ENCODE measurements around the gene LFNG. TPM values are rescaled to one million over a fixed set of nuclear protein-coding genes. Genes with fewer than 3 reads are reported as not detected.

The LFNG gene
- total RNA-seq, 3 donors from 2014 or later (not counting 1 experiment from before 2014, with no cell fraction given), result 140 to 191 (median 176) TPM

GRCh38 chr7:2474813-2475677 is 44.5 kb upstream of the LFNG start:
- intact Hi-C loops (cut with micrococcal nuclease), result loop anchor here (5.0 kb wide), 3 partner anchors 47 to 207 kb away; partner anchors contain the start of genes BRAT1 and IQCE
- no peak for ATAC-seq
- H3K36me3 Mint-ChIP-seq, result no peaks in the 10 kb centered on the region
- H3K27ac Mint-ChIP-seq, result no peak overlapping the region
- H3K4me1 ChIP-seq (ENCODE audit: control insufficient read depth, insufficient read depth, low read length), result peaks cover 19% of the 10 kb centered on the region
- H3K4me3 ChIP-seq (ENCODE audit: low read length), result no peak overlapping the region
- H3K9me3 Mint-ChIP-seq, result no peaks in the 10 kb centered on the region
- peaks cover 0 to 18% of the 10 kb centered on the region in 2 donors for H3K4me1 Mint-ChIP-seq
- H3K36me3 ChIP-seq (ENCODE audit: control insufficient read depth, insufficient read depth, low read length), result no peaks in the 10 kb centered on the region
- H3K27ac ChIP-seq (ENCODE audit: low read length), result no peak overlapping the region
- no peak for DNase-seq
- H3K9me3 ChIP-seq (ENCODE audit: control insufficient read depth, insufficient read depth, low read length), result no peaks in the 10 kb centered on the region
- no peak overlapping the region for H3K4me3 Mint-ChIP-seq
- TF ChIP-seq, protein P1, sequence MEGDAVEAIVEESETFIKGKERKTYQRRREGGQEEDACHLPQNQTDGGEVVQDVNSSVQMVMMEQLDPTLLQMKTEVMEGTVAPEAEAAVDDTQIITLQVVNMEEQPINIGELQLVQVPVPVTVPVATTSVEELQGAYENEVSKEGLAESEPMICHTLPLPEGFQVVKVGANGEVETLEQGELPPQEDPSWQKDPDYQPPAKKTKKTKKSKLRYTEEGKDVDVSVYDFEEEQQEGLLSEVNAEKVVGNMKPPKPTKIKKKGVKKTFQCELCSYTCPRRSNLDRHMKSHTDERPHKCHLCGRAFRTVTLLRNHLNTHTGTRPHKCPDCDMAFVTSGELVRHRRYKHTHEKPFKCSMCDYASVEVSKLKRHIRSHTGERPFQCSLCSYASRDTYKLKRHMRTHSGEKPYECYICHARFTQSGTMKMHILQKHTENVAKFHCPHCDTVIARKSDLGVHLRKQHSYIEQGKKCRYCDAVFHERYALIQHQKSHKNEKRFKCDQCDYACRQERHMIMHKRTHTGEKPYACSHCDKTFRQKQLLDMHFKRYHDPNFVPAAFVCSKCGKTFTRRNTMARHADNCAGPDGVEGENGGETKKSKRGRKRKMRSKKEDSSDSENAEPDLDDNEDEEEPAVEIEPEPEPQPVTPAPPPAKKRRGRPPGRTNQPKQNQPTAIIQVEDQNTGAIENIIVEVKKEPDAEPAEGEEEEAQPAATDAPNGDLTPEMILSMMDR (IDR thresholded peaks at IDR 0.05), result no peak
- H3K27me3 ChIP-seq (ENCODE audit: control insufficient read depth, insufficient read depth, low read length), result no peaks in the 10 kb centered on the region
- H3K27me3 Mint-ChIP-seq (ENCODE audit: low read depth in 2 of 2), result peaks cover 0 to 9% of the 10 kb centered on the region in 2 donors
- WGBS (ENCODE audit: insufficient coverage), result 95% methylated on average over 28 of the region's 28 CpGs

GRCh38 chr7:2475678-2476015 is 43.9 kb upstream of the LFNG start:
- no peak overlapping the region for H3K4me3 ChIP-seq (ENCODE audit: low read length)
- no peak overlapping the region for H3K27ac ChIP-seq (ENCODE audit: low read length)
- ATAC-seq (no peak), DNase-seq (no peak)
- H3K9me3 ChIP-seq (ENCODE audit: control insufficient read depth, insufficient read depth, low read length), result no peaks in the 10 kb centered on the region
- H3K9me3 Mint-ChIP-seq, result no peaks in the 10 kb centered on the region
- WGBS (ENCODE audit: insufficient coverage), result 91% methylated on average over 16 of the region's 18 CpGs
- TF ChIP-seq, protein P1 (IDR thresholded peaks at IDR 0.05), result no peak
- H3K27me3 Mint-ChIP-seq (ENCODE audit: low read depth in 2 of 2), result peaks cover 0 to 5% of the 10 kb centered on the region in 2 donors
- H3K4me1 Mint-ChIP-seq, result peaks cover 0 to 18% of the 10 kb centered on the region in 2 donors
- H3K27me3 ChIP-seq (ENCODE audit: control insufficient read depth, insufficient read depth, low read length), result no peaks in the 10 kb centered on the region
- intact Hi-C loops (cut with micrococcal nuclease), result loop anchor here (5.0 kb wide), 3 partner anchors 47 to 207 kb away; partner anchors contain the start of genes BRAT1 and IQCE
- H3K36me3 Mint-ChIP-seq, result no peaks in the 10 kb centered on the region
- H3K4me1 ChIP-seq (ENCODE audit: control insufficient read depth, insufficient read depth, low read length), result peaks cover 19% of the 10 kb centered on the region
- no peak overlapping the region for H3K4me3 Mint-ChIP-seq
- no peak overlapping the region for H3K27ac Mint-ChIP-seq
- H3K36me3 ChIP-seq (ENCODE audit: control insufficient read depth, insufficient read depth, low read length), result no peaks in the 10 kb centered on the region

- Histone ChIP-seq H3K27me3 (ENCODE audit: control insufficient read depth, insufficient read depth, low read length) (no peaks in the 10 kb centered on the region), H3K4me3 (ENCODE audit: low read length) (no peak within 1 kb of the TSS), H3K27ac (ENCODE audit: low read length) (no peak within 1 kb of the TSS), H3K36me3 (ENCODE audit: control insufficient read depth, insufficient read depth, low read length) (no peaks in the 10 kb centered on the region), H3K4me1 (ENCODE audit: control insufficient read depth, insufficient read depth, low read length) (peaks cover 19% of the 10 kb centered on the region), H3K9me3 (ENCODE audit: control insufficient read depth, insufficient read depth, low read length) (no peaks in the 10 kb centered on the region)
- Mint-ChIP-seq H3K4me1 (peaks cover 0 to 18% of the 10 kb centered on the region in 2 donors), H3K9me3 (no peaks in the 10 kb centered on the region), H3K36me3 (no peaks in the 10 kb centered on the region), H3K27ac (no peak within 1 kb of the TSS), H3K27me3 (ENCODE audit: low read depth in 2 of 2) (peaks cover 0 to 3% of the 10 kb centered on the region in 2 donors), H3K4me3 (peak within 1 kb of the TSS; percentile 13)
- TF ChIP-seq, protein P1 (IDR thresholded peaks at IDR 0.05), result no peak
- DNase-seq, result no peak
- no peak for ATAC-seq
- WGBS (ENCODE audit: insufficient coverage), result 73% methylated on average over 7 of the region's 16 CpGs
- intact Hi-C loops (cut with micrococcal nuclease), result loop anchor here (5.0 kb wide), 3 partner anchors 46 to 206 kb away; partner anchors contain the start of genes BRAT1 and IQCE
These were observed 43.3 kb upstream of the LFNG start, which contains the start of gene GRIFIN for GRCh38 chr7:2476298-2476697. Gene GRIFIN, minus strand, starts transcription at chr7:2476398. Its CDS starts 15 bp downstream, at chr7:2476383.

Measured in natural killer cell (primary cell).